HuH-7 (cell line): ENCODE results near the gene THSD7A.

Experiments
- DNase-seq: peaks from one replicate; pipeline ENCODE4 v3.0.0; 2011; ENCODE audit warnings: low spot score

THSD7A gene

GRCh38 chr7:11331128-11332102, 500.6 kb downstream of the THSD7A start:
- no peak for DNase-seq

- DNase-seq, result no peak
Measured at GRCh38 chr7:11330717-11331116, 501.3 kb downstream of the THSD7A start.

- no peak for DNase-seq
Measured at GRCh38 chr7:11330208-11330607, 501.8 kb downstream of the THSD7A start.

- DNase-seq, result no peak
Measured at GRCh38 chr7:11329626-11330025, 502.4 kb downstream of the THSD7A start.

GRCh38 chr7:11328309-11328708, 503.7 kb downstream of the THSD7A start:
- no peak for DNase-seq

- no peak for DNase-seq
Measured at GRCh38 chr7:11327633-11328032, 504.4 kb downstream of the THSD7A start.
